Middle frontal gyrus (tissue), 1 donor: ENCODE measurements around the gene KCNT1.

Source experiments
- DNase-seq: peaks from one replicate; pipeline ENCODE4 v3.0.0-alpha.2; 2015; ENCODE audit warnings: low spot score; ENCODE audit errors: extremely low spot score

KCNT1 gene

DNA sequence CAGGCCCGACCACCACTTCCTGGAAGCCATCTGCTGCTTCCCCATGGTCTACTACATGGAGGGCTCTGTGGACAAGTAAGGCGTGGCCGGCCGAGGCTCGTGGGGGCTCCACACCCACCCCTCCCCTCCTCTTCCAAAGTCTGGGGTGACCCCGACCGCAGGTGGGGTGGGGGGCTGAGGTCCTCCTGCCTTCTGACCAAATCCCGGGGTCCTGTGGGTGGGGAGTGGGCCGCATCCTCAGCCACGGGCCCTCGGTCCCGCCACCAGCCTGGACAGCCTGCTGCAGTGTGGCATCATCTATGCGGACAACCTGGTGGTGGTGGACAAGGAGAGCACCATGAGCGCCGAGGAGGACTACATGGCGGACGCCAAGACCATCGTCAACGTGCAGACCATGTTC, 76.4 kb downstream of the KCNT1 start:
- no peak for DNase-seq

DNA sequence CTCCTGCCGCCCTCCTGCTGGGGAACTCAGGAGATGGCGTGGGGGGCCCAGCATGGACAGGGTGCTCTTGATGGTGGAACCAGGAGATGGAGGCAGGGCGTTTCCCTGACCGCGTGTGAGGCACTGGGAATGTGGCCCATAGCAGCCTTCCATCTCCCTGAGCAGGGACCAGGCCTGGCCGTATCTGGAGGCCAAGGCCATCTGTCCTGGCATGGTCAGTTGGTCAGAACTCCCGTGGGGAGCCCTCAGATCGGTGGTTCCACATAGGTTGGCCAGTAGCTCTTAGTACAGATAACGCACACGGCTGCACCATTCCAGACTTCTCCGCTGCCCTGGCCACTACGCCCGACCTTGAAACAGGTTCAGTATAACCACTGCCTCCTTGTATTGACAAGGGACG, 77.6 kb downstream of the KCNT1 start:
- no peak for DNase-seq

DNA sequence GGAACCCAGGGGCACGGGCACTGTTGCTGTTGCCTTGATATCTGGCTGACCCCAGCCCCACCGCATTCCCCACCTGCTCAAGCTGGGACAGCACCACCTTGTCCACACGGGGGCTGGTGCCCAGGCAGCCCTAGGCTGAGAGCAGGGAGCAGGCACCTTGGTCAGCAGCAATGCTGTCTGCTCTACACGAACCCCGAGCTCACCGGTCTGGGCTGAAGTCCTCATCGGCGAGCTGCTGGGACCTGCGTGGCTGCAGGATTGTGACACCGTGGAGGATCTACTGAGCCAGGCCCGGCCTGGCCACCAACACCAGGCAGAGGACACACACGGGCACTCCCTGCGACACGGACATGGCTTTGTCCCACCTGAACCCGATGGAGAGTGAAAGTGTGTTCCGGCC, 78.1 kb downstream of the KCNT1 start:
- no peak for DNase-seq

DNA sequence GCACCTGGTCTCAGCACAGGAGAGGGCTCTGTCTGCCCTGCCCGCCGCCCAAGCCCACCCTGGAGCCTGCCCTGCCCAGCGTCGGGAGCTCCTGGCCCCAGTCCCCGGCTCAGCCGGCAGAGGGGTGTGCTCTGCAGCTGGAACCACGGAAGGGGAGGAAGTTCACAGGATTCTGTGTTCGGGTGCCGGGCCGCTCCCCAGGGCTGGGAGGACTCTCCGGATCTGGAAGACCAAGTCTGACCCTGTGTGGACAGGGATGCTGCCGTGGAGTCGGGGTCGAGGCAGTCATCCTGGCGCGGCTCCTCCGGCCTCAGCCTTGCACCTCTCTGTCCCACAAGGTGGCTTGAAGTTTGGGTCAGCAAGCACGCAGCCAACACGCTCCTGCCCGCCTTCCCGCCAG, 78.6 kb downstream of the KCNT1 start:
- no peak for DNase-seq

DNA sequence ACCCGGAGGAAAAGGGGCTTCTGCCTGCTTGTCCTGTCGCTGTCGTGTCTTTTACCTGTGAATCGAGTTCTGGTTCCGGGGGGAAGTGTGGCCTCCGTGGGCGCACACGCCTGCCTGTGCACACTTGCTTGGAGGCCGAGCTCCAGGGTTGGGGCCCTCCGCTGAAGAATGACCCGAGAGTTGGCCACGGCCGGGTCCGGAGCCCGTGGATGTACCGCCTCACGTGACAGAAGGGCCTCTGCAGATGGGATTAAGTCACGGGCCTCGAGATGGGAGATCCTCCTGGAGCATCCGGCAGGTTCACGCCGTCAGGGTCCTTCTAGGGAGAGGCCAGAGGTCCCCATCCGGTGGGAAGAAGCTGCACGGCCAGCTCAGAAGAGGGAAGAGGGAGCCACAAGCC, 81.0 kb downstream of the KCNT1 start:
- DNase-seq, result no peak

DNA sequence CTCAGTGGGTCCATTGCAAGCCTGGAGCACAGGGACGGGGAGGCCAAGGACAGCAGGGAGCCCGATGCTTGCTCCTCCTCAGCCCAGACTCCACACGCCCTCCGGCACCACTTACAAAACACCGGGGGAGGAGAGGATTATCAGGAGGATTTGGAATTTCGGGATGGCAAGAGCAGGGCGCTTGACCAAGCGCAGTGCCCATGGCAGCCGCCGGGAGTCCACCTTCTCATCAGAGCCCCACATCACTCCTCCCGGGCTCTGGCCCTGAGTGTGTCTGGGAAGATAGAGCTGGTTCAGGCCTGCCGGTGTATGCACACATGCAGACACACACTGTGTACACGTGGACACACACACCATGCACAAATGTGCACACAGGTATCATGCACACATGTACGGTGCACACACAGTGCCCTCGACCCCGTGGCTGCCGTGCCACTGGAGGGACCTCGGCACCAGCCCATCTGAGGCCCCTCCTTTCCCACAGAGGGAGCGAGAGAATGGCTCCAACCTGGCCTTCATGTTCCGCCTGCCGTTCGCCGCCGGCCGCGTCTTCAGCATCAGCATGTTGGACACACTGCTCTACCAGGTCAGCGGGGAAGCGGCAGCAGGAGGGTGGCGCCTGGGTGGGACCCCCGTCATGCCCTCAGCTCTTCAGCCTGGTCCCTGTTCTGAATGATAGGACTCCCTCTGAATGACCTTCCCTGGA, 81.7 kb downstream of the KCNT1 start:
- DNase-seq, result no peak

DNA sequence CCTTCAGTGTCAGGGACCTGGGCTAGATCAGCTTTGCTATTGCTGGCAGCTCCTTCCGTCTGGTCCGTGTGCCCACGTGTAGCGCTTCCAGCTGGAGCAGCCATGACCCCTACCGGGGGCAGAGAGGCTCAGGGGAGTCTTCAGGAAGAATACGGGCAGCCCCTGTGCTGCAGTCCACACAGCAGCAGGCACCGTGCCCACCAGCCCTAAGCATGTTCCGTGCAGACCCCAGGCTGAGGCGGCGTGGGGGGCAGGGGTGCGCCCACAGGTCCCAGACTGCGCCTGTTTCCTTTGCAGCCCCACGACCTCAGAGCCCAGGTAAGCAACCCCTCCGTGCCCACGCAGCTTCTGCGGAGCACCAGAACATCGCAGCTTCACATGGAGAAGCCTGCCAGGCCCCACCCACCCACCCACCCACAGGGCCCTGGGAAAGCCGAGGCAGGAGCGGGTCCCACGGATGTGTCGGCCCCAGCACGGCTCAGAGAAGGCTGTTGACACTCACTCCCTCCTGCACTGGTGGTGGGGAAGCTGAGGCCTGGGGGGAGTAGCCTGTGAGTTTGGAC, 83.1 kb downstream of the KCNT1 start:
- no peak for DNase-seq

DNA sequence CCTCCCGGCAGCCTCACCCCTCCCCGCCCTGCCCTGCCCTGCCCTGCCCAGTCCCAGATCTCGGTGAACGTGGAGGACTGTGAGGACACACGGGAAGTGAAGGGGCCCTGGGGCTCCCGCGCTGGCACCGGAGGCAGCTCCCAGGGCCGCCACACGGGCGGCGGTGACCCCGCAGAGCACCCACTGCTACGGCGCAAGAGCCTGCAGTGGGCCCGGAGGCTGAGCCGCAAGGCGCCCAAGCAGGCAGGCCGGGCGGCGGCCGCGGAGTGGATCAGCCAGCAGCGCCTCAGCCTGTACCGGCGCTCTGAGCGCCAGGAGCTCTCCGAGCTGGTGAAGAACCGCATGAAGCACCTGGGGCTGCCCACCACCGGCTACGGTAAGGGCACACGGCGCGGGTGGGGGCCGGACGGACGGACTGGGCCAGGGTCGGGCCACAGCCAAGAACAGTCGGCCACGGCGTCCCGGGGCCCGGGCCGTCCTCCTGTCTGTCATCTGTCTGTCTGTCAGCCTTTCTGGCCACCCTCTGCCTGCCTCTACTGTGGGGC, 84.2 kb downstream of the KCNT1 start:
- DNase-seq, result no peak

DNA sequence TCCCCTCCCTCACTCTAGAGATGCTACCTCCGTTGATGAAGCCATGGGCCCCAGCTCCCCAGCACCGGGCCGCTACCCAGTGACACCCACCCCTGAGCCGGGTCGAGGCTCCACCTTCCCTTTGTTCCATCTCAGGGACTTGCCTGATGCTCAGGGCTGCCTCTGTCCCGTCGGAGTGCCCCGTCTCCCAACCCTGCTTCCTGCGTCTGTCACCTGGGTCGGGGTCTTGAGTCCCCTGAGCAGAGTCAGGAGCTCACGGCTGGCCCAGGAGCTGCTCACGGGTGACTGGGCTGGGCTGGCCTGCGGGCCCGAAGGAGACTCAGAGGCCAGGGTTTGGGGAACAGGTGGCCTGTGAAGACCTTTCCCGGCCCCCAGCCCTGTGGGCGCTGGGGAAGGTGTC, 85.3 kb downstream of the KCNT1 start:
- no peak for DNase-seq

DNA sequence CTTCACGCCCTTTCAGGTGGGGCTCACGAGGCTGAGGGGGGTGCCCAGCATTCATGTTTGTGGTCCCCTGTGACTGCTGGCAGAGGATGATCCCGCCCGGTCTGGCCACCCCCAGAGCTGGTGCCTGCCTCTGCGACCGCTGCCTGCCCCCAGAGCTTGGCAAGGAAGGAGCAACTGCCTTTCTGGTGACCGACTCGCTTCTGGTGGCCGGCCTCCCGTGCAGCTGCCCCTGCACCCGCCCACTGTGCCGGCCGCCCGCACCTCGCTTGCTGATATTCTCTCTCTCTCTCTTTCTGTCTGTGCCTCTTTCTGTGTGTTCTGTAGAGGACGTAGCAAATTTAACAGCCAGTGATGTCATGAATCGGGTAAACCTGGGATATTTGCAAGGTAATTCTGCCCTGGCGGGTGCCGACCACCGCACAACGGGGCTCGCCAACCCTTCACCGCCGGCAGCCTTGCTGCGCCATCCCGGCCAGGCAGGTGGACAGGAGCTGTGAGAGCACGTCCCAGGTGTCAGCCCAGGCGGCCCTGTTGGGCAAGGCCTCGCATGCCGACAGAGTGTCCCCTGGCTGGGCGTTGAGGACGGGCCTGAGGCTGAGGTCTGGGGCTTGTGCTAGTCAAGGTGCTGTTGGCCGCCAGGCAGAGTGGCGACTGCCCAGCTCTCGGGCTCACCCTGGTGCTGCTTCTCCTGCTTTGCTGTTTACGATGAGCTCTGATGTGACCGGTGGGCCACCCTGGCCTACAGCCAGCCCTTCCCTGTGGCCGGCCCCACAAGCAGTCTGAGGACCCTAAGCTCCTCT, 86.0 kb downstream of the KCNT1 start:
- DNase-seq, result no peak

DNA sequence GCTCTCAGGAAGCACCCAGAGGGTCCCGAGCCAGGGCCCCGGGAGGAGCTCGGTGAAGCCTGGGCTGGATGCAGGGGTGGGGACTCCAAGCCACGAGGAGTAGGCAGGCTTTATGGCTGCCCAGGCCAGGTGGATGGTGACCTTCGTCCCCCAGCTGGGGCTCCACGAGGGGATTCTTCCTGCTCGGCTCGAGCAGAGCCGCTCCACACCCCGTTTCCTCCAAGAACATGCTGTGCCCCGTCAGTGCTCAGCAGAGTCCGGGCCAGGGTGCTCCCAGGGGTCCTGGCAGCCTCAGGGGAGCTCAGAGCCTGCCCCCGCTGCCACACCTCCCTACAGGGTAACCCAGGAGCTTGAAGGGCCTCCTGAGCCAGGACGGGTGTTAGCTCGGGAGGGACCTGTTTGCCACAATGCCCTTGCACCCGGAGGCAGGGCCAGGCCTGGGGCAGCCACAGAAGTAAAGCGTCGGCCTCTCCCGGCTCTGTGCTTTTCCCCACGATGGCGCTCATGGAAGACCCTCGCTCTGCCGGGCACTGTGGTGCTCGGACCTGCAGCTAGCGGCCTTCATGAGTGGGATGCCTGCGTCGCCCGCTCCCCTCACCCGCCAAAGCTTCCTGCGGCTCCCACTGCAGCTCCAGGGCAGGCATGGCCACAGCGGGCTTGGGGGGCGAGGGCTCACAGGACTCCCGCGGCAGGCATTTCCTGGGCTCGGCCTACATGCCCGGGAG, 86.8 kb downstream of the KCNT1 start:
- DNase-seq, result no peak

DNA sequence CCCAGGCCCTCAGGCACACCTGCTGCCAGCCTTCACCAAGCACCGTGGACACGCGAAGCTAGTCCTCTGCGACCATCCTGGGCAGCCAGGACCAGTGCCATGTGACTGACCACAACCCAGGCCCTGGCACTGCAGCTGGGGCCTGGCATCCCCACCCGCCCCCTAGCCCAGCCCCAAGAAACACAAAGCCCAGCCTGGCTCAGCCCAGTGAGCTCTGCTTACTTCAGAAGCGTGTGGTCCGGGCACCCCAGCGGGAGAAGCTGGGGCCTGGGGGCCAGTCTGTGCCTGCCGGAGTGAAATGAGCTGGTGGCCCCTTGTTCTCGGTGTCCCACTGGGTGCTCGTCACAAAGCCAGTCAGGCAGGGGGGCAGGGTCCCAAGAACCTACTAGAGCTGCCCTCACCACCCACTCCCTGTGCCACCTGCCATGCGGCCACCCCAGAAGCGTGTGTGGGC, 87.9 kb downstream of the KCNT1 start:
- DNase-seq, result no peak

DNA sequence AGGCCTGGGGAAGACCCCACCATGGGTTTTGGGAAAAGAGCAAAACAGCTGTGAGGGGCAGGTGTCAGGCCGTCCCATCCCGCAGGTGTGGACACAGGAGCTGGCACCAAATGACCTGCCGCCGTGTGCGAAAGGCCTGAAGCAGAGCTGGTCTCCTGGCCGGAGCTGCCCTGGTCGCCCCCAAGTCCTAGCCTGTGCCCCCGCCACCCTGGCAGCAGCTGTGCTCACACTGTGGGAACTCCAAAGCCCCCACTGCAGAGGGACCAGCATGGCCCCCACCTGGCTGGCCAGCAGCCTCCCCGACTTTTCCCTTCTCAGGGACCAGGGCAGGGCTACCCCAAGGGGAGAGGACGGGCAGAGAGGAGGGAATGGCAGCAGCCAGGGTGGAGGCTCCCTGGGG, 88.4 kb downstream of the KCNT1 start:
- no peak for DNase-seq

DNA sequence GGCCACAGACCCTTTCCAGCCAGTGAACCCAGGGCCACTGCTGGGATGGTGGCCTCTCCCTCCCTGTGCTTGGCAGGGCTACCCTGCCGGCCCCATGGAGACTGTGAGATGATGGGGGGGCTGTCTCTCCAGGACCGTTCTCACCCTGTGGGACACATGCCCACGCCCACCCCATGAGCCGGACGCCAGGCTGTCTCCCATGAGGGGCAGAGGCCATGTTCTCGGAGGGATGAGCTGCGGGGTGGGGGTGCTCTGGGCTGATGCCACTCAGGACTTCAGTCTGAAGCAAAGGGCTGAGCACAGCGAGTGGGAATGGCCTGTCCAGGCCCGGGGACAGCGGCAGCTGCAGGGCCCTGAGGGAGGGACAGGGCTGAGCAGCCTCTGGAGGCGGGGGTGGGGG, 88.9 kb downstream of the KCNT1 start:
- DNase-seq, result no peak

DNA sequence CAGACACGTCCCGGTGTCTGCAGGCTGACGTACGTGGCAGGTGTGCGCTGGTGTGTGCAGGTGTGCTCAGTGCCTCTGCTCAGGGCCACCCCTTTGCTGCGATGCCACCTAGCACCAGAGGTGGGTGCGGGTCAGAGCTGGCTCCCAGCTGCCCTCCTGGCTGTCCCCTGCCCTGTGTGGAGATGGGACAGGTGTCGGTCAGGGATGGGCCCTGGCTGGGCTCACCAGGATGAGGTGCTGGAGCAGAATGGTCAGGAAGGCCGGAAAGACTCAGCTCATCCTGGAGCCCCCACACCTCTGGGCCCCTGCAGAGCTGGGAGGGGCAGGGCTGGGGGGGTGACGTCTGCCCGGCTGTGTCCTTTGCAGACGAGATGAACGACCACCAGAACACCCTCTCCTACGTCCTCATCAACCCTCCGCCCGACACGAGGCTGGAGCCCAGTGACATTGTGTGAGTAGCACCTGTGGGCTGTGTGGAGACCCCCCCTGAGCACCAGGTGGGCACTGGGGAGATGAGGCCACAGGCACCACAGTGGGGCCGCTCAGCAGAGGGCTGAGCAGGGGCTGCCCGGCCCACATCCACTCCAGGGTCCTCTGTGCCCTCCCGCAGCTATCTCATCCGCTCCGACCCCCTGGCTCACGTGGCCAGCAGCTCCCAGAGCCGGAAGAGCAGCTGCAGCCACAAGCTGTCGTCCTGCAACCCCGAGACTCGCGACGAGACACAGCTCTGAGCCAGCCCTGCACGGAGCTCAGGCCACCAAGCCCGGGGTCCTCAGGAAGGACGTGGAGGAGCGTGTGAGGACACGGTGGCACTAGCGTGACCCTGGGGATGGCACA, 89.7 kb downstream of the KCNT1 start:
- DNase-seq, result no peak

DNA sequence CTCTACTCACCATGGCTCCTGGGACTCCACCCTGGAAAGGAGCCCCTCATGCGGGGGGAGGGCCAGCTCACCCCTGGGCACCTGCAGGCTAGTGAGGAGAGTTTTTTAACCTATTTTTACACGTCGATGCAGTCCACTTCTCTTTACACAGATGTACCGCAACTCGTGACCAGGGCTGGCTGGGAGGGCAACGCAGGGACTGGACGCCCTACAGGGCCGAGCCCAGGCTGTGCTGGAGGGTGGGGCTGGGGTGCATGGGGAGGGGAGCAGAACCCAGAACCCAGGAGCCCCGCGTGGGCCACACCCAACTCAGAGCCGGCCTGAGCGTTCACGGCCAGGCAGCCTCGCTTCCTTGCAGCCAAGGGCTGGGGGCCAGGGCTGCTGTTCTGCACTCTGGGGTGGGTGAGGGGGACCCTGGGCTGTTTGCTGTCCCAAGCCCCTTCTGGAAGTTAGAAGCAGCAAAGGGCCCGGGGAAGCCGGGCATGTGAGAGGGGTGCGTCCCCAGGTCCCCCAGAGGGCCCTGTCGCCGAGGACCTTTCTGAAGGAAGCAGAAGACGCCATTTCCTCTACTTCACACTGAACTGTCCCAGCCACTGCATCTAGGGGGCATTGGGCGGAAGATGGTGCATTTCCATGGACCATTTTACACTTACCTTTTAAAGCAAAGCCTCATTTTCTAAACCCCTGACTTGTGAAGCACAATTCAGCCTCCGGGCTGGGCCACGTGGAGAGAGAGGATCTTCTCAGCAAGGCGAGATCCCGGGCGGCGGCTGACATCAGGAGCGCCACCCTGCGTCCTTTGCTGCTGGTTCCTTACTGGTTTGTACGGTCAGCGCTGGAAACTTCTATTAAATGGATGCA, 90.5 kb downstream of the KCNT1 start:
- no peak for DNase-seq

DNA sequence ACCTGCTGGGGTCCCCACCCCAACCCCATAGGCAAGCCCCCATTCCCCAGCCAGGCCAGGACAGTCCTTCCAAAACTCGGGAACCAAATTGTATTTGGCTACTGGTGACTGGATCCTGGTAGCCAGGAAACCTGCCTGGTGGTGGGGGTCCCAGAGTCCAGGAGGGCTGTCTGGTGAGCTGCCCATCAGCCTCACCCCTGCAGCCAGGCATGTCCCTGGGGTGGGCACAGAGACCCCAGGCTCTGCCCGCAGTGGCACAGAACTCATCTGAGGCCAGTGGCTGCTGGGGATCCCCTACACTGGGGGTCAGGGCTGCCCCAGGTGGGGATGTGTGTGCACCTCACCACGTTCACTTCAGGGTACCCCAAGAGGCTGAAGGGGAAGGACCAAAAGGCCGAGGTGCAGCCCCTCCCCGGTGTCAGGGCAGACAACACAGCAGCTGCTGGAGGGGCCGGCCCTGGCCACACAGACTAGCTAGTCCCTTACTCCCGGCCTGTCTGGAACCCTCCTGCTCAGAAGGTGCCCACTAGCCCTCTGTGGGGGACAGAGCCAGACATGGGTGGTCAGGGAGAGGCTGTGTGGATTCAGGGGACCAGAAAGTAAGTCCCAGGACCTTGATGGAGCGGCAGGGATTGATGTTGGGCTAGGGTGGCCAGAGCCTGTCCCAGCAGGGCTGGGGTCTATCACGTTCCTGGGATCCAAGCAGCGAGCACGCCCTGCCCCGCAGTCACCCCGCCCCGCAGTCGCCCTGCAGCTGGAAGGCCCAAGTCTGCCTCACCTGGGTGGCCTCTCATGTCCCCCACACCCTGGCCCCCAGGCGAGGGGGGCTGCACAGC, 91.5 kb downstream of the KCNT1 start:
- DNase-seq, result no peak

DNA sequence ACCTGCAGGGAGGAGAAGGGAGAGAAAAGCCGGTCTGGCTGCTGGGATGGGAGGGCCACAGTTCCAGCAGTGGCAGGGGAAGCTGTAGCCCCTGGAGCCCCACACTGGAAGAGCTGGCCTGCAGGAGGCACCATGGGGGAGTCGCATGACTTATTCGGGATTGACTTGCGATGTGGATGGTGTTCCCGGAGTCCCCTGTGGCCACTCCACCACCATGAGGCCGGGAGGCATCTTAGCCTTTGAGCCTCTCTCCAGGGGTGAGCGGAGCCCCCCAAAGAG, 92.0 kb downstream of the KCNT1 start:
- DNase-seq, result no peak

DNA sequence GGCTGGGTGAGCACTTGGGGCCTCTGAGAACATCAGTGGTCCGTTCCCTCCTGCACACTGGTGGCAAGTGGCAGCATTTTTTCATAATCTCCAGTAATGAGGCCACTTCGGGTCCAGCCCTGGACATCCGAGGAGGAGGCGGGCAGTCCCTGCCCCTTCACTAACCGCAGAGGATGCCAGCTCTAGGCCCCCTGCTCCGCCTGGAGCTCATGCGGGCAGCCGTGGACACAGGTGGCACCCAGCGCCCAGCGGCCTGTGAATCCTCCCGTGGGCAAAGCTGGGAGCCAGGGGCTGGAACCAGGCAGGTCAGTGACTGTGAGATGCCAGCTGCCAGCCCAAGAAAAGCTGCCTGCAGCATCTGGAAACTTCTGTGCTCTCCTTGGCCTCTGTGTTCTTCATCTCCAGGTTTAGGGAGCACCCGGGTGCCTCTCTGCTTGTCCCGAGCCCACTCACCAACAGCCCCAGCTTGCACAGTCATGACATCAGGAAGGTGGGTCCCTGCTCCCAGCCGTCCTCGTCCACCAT, 92.4 kb downstream of the KCNT1 start:
- no peak for DNase-seq
